Measurements from ENCODE around the gene HEXD.

DNA sequence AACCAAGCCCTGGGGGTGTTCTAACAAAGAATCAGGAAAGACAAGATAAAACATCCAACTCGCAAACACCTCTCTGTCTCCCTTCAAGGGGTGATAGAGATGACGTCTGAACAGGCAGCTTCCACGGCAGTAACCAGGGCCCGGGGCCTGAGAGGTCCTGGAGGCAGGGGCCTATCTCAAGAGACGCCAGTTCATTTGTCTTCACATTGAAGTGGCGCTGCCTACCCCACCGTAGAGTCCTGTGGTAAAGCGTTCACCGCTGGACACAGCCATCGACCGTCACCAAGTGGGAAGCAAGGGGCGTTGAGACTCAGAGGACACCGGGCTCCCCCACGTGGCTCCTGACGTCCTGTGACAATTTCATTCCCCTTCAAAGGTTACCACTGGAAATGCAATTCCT is 25.2 kb upstream of the HEXD start:
- TF ChIP-seq POLR2A (IDR thresholded peaks at IDR 0.05) (no peak), CTCF (IDR thresholded peaks at IDR 0.05) (no peak)
